GM19395 (cell line): ENCODE results near the gene VWA1.
"Not testable (repeated sequence)": the region's sequence is repeated elsewhere in the genome, so short reads cannot be mapped to it uniquely, and the experiment has no call there.

Source experiments
- ATAC-seq: cut with Tn5 transposase; IDR thresholded peaks from one replicate; pipeline ENCODE4 v1.9.1; 2021; ENCODE audit warnings: mild to moderate bottlenecking, moderate library complexity; ENCODE audit not compliant: unreplicated experiment

VWA1 gene

DNA sequence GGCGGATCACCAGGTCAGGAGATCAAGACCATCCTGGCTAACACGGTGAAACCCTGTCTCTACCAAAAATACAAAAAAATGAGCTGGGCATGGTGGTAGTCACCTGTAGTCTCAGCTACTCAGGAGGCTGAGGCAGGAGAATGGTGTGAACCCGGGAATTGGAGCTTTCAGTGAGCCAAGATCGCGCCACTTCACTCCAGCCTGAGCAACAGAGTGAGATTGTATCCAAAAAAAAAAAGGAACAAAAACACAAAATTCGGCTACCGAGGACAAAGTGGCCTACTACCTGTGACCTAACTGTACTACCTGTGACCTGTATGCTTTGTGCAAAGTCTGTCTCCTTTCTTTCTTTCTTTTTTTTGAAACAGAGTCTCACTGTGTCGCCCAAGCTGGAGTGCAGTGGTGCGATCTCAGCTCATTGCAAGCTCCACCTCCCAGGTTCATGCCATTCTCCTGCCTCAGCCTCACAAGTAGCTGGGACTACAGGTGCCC is 32.5 kb upstream of the VWA1 start:
- not testable (repeated sequence) for ATAC-seq

DNA sequence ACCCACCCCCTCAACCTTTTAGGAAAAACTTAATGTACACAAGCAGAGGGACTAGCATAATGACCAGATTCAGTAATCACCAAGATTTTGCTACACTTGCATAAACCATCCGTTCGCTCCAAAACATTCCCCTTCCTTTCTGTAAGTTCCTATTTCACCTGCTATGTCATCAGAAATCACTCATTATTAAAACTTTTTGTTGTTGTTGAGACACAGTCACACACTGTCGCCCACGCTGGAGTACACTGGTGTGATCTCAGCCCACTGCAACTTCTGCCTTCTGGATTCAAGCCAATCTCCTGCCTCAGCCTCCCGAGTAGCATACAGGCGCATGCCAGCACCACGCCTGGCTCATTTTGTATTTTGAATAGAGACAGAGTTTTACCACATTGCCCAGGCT is 31.8 kb upstream of the VWA1 start:
- ATAC-seq = no peak

DNA sequence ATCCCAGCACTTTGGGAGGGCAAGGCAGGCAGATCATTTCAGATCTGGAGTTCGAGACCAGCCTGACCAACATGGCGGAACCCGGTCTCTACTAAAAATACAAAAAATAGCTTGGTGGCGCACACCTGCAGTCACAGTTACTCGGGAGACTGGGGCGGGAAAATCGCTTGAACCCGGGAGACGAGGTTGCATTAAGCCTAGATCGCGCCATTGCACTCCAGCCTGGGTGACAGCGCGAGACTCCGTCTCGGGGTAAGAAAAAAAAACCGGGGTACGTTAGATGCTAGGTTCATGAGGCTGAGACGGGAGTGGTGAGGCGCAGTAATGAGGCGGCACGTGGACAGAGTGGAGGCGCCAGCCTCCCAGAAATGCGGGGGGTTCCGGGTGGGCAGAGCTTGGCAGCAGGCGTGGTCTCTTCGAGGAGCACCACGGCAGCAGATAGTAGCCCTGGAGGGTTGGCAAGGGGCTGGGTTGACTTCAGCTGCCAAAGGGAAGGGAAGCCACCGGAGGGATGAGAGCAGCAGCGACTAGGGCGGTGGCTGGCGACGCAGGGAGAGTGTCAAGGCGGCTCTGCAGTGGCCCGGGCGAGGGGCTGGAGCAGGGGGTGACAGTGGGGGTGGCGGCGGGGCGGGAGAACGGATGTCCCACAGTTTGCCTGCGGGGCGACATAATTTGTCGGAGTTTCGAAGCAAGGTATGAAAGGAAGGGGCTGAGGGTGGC is 29.2 kb upstream of the VWA1 start:
- ATAC-seq = no peak

DNA sequence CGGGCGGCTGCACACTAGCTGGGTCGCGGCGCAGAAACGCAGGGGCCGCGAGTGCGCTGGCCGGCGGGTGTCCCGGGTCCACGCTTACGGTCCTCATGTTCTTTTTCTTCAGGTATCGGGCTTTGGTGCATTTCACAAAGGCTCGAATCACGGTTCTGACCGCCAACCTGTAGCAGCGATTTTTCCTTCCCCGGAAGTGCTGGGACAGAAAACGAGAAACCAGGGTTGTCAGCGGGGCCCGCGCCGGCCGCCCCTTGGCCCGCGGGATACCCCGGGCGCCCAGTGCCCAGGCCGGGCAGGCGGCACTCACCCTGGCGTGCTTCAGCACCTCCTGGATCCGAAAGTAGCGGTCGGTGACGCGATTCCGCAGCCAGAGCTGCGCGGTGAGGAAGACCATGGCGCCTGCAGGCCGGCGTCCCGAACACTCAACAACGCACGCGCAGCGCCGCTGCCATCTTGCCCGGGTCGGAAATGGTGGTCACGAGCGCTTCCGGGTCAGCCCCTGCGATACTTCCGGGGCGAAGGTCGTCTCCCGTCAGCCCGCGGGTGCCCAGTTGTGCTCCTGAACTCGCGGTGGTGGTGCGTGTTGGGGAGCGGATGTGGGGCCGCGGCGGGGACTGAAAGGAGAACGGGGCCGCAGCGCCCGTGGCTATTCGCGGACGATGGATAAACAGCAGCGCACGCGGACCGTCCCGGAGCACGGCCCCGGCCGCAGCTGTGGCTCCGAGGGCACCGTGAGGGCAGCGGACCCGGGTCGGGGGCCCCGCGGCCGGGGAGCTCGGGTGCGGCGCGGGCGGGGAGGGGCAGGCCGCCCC is 28.5 kb upstream of the VWA1 start, which contains the start of gene MRPL20:
Gene MRPL20 (minus strand): TSS at position 473 of the 815 bp plus-strand sequence. CDS start 76 bp downstream, at position 397.
- ATAC-seq = peak; percentile 90

DNA sequence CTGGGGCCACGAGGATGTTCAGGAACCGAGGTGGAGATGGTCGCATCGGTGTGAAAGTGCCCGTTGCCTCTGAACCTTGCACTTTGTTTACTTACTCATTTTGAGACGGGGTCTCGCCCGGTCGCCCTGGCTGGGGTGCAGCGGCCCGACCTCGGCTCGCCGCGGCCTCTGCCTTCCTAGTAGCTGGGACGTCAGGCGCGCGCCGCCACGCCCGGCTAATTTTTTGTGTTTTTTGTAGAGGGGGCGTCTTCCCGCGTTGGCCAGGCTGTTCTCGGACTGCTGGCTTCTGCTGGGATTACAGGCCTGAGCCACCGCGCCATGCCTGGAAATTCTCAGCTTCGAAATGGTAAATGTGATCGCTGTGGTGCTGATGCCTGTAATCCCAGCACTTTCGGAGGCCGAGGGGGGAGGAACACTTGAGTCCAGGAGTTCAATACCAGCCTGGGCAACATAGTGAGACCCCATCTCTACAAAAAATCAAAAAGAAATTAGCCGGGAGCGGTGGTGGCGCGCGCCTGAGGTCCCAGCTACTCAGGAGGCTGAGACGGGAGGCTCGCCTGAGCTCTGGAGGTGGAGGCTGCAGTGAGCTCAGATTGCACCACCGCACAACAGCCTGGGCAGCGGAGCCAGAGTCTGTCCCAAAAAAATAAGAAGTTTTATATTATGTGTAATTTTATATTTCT is 27.7 kb upstream of the VWA1 start:
- peak; percentile 26 for ATAC-seq

DNA sequence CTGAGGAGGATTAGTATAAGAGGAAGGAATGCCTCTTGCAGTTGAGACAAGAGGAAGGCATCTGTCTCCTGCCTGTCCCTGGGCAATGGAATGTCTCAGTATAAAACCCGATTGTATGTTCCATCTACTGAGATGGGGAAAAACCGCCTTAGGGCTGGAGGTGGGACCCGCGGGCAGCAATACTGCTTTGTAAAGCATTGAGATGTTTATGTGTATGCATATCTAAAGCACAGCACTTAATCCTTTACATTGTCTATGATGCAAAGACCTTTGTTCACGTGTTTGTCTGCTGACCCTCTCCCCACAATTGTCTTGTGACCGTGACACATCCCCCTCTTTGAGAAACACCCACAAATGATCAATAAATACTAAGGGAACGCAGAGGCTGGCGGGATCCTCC is 25.3 kb upstream of the VWA1 start:
- not testable (repeated sequence) for ATAC-seq

DNA sequence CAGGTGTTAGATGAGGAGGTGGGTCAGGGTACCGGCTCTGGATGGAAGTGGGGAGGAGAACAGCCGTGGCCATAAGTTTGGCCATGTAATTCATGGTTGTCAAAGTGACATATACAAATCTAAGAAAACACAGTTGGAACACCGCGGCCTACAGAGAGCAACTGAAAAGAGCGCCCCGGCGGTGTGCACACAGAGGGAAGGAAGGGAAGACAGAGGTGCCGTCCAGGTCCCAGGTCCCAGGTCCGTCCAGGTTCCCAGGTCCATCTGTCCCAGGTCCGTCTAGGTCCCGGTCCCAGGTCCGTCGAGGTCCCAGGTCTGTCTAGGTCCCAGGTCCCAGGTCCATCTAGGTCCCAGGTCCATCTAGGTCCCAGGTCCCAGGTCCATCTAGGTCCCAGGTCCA is 23.9 kb upstream of the VWA1 start:
- ATAC-seq = no peak

DNA sequence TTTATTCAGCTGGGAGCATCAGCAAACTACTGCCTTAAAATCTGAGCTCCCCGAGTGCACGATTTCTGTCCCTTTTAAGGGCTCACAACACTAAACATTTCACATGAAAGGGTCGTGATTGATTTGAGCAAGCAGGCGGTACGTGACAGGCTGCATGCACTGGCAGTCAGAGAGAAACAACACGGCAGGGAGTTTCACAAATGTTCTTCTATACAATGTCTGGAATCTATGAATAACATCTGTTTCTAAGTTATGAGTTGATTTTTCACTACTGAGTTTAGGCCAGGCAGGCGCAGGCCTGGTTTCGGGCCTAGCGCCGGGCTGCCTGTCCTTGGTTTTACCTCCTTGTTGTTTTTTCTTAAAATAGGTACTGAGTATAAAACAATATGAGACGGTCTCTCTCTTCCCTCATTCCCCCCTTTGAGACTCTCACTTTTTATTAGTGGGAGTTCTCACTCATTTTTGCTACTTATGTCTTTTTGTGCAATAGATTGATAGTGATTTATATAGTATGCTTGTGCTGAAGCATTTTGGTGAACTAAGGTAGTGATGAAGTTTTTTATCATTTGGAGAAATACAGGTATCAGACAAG is 23.1 kb upstream of the VWA1 start:
- ATAC-seq = not testable (repeated sequence)

DNA sequence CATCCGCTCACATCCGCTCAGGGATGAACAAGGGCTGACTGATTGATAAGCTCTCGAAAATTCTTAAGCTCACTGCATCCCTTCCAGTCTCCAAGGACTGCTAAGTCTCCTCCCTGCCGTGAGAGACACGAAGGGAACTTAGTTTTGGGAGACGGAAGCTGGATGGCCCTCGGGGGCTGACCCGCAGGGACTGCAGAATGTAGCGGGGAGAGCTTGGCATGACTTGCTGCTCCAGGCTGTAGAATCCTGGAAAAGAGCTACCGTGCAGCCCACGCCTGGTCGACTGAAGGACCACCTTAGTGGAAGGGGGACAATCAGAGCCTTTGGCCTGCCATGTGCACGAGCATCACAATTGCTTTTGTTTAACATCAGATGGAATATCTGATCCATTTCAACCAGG is 19.7 kb upstream of the VWA1 start:
- ATAC-seq = no peak

DNA sequence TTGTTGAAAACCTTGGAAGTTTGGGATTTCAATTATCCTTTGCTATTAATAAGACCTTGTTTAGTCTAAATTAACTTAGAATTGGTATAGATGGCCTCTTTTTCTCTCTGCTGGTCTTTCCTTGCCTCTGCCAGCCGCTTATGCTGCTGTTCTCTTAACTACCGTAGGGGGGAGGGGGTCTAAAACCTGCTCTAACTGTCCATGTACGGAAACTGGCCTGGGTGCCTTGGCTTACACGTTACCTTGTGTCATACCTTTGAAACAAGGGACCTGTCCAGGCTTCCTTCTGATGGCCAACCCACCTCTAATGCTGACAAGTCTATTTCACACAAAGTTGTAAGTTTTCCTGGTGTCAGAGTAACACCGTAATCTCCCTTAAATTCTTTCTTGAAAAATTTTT is 18.1 kb upstream of the VWA1 start:
- ATAC-seq = not testable (repeated sequence)

DNA sequence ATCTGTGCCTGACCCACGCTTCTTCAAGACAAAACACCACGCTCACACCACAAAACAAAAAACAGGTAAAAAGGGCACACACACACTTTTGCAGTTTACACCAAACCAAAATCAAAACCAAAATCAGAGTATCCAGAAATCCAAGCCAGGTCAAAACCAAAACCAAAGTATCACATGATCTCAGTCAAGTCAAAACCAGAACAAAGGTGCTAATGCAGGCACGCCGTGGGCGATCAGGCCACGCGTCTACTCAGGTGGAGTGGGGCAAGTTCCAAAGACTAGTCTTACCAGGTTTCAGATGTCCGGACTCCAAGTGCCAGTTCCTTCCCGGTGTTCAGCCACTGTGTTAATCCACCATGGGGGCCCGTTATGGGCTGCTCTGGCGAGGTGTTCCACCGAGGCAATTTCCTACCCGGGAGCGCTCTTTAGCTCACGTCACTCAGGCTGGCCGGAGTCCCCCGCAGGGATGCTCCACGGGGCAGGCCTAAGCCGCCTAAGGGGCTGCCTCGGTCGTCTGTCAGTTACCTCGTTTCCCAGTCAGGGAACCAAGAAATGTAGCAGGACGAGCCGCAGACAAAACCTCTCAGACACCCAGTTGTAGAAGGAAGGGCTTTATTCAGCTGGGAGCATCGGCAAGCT is 17.5 kb upstream of the VWA1 start:
- ATAC-seq = not testable (repeated sequence)

DNA sequence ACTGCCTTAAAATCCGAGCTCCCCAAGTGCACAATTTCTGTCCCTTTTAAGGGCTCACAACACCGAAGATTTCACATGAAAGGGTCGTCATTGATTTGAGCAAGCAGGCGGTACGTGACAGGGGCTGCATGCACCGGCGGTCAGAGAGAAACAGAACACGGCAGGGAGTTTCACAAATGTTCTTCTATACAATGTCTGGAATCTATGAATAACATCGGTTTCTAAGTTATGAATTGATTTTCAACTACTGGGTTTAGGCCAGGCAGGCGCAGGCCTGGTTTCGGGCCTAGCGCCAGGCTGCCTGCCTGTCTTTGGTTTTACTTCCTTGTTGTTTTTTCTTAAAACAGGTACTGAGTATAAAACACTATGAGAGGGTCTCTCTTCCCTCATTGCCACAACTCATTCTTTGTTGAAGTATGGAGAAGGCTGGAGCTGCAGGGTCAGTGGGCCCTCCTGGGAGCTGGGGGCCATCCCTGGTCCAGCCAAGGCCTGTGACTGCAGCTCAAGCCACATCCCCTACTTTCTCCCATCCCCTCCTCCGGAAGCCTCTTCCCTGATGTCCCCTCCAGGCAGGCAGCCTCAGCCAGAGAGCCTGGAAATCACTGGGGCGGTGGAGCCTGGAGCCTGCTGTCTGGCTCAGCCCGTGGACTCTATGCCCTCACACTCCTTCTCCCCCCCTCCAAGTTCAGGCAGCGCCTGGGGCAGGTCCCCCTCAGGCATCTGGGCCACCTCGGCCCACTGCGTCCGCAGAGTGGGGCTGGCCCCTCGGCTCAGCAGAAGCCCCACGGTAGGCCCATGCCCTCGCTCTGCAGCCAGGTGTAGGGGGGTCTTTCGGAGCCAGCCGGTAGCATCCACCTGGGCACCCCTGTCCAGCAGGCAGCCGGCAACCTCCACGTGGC is 16.8 kb upstream of the VWA1 start:
- no peak for ATAC-seq

DNA sequence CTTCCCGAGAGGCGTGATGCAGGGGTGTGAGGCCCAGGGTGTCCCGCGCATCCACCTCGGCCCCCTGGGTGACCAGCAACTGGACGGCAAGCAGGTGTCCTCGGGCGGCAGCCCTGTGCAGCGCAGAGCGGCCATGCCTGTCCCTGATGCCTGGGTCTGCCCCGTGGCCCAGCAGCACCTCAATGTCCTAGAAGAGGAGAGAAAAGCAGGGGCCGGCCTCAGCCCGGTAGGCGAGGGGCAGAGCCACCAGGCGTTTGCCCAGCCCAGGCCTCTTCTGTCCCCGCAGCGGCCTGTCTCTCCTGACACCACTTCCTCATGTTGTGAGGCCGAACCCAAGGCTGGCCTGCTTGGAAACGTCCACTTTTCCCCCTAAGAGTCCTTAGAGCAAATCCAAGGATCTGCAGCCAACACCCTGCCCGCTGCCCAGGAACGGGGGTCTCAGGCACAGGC is 16.1 kb upstream of the VWA1 start:
- no peak for ATAC-seq

DNA sequence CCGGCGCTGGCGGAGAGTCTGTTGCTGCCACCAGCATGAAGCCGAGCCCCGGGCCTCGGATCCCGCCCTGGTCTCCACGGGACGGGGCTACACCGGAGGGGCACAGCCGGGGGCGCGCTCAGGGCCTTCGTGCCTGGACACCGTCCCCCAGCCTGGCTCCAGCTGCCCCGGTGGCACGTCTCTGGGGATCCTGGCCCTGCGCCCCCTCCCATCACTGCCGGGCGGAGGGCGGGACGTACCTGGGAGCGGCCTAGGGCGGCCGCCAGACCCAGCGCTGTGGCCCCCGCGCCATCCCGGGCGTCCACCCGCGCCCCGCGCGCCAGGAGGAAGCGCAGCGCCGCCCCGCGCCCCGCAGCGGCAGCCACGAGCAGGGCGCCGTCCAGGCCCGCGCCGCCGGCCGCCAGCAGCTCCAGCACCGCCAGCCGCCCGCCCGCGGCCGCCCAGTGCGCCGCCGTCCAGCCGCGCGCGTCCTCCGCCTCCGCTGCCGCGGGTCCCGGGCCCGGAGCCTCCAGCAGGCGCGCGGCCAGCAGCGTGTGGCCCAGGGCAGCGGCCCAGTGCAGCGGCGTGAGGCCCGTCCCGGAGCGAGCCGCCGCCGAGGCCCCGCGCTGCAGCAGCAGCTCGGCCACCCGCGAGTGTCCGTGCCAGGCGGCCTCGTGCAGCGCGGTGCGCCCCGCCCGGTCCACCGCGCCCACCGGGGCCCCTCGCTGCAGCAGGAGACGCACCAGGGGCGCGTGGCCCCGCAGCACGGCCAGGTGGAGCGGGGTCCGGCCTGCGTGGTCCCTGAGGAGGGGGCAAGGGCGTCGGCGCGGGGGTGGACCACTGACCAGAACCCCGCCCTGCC is 15.5 kb upstream of the VWA1 start:
- no peak for ATAC-seq

DNA sequence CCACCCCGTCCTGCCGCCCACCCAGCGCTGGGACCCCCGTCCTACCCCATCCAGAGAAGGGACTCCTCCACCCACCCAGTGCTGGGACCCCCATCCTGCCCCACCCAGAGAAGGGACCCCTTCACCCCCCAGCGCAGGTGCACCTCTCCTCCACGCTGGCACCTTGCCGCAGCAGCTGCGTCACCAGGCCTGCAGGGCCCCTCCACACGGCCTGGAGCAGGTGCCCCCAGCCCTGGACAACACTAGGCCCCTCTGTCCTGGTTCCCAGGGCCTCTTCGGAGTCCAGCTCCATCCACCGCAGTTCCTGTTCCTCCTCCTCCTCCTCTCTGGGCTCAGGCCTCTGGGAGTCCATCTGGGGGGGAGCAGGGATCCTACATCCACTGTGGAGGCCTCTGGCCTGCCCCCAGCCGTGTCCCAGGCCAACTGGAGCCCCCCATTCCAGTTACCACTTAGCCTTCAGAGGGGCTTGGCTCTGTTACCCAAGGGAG is 14.8 kb upstream of the VWA1 start:
- no peak for ATAC-seq

DNA sequence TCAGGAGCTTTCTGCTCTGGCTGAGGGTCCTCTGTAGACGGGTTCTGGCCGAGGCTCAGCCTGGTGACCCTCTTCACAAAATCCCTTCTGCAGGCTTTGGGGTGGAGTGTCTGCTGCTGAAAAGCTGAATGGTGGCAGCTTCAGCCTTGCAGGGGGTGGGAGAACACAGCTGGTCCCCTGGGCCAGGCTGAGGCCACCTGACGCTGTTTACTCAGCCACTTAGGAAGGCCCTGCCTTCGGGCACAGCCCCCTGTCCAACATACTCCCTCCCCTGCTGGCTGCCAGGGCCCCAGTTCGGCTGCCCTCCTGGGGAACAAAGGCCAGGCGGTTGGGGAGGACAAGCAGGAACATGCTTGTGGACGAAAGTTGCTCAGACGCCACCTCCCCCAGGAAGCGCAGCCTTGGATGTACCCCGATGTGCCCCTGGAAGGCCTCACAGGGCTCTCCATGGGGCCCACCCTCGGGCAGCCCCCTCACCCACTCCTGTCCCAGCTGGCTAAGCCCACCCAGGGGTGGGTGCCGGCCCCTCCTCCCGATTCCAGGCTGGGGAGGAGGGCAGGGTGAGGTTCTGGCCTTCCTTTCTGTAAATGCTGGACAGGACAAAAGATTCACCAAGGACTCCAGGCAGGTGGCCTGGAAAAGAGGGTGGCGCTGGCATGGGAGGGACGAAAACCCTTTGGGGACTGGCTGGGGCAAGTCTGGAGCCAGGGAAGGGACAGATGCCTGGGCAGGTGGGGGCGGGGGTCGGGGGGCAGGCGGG is 14.2 kb upstream of the VWA1 start, which contains the start of gene ANKRD65:
Gene ANKRD65 (minus strand): TSS at position 130 of the 760 bp plus-strand sequence. CDS start 271 bp downstream, outside the sequence.
- no peak for ATAC-seq

DNA sequence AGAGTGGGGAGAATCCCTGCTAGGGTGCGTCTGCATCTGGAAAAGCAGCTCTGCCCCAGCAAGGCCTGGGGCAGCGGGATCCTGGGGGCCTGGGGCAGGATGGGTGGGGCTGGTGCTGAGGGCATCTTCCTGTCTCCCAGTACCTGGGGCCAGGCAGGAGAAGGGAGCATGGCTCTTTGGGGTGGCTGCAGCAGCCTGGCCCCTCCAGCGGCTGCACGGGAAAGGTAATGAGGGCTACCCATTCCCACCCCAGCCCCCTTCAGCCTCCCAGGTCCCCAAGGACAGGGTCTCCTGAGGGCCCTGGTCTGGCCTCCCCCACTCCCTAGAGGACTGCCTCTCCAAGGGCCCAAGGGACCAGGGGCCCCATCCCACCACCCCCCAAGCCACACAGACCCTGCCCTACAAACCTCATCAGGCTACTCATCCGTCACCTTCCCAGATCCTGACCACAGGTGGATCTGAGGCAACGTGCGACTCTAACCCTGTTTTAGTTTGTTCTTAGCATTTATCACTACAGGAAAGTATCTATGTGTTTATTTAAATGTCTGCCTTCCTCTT is 13.5 kb upstream of the VWA1 start:
- ATAC-seq = no peak
